HG03045 (cell line): ENCODE data around the gene CNTN6.

Experiments
- ATAC-seq: cut with Tn5 transposase; IDR thresholded peaks from one replicate; pipeline ENCODE4 v1.9.1; 2021; ENCODE audit warnings: mild to moderate bottlenecking, moderate library complexity; ENCODE audit not compliant: unreplicated experiment

Gene CNTN6

DNA sequence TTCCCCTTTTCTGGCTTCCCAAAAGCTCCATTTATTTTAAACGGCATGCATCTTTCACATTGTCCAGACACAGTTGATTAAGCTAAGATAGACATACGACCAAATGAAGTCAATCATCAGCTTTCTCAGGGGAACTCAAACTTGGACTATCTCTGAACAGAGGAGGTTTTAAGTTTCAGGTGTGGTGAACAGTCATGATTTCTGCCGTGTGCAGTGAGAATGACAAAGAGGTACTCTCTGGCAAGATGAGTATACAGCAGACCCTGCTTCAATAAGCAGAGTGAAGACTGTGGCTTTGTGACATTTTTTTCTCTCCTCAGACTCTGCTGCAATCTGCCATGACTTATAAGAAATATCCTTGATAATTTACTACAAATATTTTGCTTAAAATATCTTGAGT, 307.7 kb downstream of the CNTN6 start:
- no peak for ATAC-seq

DNA sequence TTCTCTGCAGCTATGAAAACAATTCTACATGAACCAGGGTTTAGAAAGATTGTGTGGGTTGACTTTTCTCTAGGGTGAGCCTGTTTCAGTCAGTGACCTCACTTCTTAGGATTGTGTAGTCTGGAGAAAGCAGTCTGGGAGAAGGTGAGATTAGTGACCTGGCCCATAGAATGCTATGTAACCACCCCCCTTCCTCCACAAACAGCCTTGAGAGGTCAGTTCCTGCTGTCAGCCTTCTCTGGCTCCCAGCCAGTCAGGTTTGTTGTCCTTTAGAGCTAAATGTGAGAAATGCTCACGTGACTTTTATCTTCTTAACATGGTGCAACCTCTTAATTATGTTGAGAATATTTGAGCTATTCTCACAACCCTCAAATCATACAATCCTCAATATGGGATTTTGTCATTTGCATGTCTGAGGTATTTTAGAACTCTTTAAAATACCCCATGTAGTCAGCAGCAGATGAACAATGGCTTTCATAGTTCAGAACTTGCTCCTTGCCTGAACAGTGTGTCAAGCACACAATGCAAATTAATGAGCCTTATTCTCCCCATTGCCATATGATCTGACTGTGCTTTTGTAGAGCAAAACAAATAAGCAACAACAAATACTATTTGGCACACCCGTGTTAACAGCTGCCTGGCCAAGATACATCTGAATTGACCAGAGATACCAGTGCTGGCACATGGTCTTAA, 311.6 kb downstream of the CNTN6 start:
- no peak for ATAC-seq

DNA sequence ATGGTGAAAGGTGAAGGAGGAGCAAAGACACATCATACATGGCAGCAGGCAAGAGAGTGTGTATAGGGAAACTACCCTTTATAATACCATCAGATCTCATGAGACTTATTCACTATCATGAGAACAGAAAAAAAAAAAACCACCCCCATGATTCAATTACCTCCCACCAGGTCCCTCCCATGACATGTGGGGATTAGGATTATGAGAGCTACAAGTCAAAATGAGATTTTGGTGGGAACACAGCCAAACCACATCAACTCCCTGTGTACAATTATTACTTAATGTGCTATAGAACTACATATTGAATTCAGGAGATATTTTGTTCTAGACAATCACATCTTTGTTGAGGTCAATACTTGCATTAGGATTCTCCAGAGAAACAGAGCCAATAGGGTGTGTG, 313.4 kb downstream of the CNTN6 start:
- no peak for ATAC-seq

DNA sequence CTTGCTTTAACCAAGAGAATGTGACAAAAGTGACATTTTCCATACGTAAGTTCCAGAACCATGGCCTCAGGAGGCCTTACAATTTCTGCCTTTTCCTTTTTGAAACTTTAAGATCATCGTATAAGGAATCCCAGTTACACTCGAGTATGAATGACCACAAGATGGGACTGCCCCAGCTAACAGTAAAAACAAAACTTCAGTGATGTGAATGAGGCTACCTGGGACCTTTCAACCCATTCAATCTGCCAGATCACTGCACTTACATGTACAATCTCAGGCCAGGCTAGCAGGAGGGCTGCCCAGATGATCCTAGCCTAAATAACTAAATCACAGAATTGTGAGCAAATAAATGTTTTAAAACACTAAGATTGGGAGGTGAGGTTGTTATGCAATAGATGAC, 328.8 kb downstream of the CNTN6 start:
- ATAC-seq = no peak

DNA sequence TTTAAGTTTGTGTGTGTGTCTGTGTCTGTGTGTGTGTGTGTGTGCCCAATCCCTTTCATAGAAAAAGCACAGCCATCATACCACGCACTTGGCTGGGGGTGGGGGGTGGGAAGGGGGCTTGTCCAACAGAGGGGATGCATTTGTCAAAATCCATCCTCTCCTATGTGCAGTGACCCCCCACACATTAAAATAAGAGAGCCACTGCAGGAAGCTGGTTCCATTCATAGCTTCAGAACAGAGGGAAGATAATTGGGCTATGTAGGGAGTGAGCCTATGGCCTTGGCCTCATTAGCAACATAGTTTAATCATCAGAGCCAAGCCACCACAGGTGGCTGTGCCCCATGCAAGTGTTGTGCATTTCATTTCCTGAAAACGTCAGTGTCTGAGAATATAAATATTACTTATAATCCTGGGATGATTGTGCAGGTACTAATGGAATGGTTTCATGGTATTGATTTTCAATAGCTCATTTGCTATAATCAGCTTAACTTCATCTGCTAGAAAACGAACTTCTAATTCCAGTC, 330.8 kb downstream of the CNTN6 start:
- no peak for ATAC-seq

DNA sequence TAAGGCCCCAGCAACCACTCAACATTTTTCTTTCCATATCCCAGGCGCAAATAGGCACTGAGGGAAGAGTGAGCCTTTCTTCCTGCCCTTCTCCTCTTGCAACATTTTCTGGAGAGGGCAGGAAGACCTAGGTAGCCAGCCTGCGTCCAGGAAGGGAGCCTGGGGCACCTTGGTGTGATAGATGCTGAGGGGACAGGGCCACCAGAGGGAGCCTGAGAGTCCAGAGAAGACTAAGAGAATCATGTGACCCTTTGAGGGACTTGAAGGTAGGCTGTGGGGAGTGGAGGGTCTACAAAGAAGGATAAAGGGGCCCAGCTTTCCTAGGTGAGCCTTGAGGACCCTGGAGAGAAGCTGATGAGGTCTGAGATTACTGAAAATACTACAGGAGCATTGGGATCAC, 346.6 kb downstream of the CNTN6 start:
- ATAC-seq = no peak

DNA sequence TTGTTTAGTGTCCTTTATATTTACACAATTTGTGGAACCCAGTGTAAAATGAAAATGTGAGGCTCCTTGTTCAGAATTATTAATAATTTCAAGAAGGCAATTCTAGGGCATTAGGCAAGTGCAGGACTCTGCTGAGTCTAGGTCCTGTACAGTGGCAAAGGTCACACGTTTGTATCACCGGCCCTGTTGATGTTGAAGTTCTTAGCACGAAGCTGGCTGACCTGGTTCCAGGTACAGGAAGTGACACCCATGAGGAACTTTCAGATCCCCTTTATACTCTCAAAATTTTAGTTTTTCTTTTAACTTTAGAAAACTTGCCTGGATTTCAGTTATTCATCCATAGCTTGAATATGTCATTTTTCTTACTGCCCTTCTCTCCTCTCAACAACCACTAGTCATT, 349.4 kb downstream of the CNTN6 start:
- no peak for ATAC-seq

DNA sequence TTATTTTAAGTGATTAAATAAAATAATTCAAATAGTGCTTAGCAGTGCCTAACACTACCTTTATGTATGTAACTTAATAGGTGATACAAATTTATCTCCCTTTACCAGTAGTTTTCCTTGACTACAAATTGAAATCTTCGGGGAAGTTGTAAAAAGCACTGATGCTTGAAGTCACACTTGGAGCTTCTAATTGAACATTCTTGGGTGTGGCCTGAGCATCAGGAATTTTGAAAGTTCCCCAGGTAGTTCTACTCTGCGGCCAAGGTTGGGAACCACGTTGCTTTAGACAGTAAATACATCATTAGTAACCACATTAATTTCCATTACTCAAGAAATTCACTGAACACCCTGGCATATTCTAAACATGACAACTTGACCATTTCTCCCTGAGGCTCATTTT, 351.4 kb downstream of the CNTN6 start:
- ATAC-seq = no peak

DNA sequence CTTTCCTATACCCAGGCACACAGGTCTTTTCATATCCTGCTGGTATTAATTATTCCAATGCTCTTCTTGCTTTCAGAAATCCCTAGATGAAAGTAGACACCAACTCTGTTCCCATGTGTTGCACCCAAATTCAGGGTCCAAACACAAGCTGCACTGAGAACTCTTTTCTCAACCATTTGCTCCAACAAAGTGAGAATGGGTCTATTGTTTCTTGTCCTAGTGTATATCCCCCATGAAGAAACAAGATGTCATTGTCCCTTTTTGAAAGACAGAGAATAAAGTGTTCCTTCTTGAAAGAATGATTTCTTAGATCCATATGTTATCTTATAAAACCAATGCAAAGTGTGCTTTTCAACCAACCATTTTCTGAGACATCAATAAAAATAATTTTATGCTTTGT, 353.7 kb downstream of the CNTN6 start:
- no peak for ATAC-seq

DNA sequence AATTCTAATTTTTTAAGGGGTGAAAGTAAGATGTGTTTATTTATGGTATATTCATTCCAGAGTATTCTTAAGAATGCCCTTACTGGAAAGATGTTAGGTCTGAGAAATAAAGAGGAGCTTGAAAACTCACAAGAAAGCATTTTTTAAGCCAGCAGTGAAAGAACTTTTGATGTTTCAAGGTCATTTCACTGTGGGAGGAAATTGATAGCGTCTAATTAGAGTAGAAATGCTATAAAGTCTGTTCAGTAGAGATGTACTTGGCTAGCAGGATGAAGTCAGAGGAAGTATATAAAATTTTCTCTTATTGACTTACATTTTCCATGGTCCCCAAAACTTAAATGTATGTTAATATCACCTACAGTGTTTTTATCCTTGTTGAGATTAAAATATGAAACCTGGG, 354.6 kb downstream of the CNTN6 start:
- ATAC-seq = no peak

DNA sequence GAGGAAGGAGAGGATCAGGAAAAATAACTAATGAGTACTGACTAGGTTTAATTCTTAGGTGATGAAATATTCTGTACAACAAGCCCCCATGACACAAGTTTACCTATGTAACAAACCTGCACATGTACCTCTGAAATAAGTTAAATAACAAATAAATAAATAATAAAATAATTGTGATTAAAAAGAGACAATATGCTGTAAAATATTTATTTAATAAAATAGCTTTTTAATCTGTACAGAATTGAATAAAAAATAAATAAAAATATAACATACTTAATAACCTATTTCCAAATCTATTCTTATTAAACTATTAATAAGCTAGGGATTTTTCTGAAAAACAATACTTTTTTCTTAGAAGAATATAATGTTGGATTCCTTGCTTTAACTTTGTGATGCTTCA, 355.6 kb downstream of the CNTN6 start:
- ATAC-seq = no peak
